HG02623 (cell line): ENCODE results near the gene PLXNA1.
A peak's percentile ranks its signal among the peaks of the same experiment; 100 is the strongest.

ENCODE experiments used
- ATAC-seq: cut with Tn5 transposase; IDR thresholded peaks from one replicate; pipeline ENCODE4 v1.9.1; 2021; ENCODE audit warnings: moderate library complexity; ENCODE audit not compliant: unreplicated experiment

The PLXNA1 gene

DNA sequence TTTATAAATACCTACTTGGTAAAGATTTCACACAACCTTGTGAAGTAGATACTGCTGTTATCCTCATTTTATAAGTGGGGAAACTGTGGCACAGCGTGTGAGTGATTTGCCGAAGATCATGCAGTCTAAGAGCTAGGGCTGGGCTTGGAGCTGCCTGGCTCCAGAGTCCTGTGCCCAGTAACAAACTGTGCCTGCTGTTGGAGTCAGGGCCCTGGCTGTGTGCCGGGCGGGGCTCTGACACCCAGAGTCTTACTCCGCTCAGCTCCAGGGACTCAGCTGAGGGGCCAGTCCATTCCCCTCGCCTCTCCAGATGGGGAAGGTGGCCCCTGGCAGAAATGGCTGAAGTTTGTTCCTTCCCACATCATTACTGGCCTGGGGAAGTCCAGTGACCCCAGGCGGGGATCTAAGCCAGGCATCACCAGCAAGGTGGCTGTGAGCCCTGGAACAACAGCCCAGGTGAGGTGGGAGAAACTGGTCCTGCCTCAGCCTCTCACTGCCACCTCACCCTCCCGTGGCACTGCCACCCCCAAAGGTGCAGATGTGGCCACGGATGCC lies 17.3 kb upstream of the PLXNA1 start:
- ATAC-seq: no peak

GRCh38 chr3:126967386-126967785 lies 15.5 kb upstream of the PLXNA1 start:
- ATAC-seq: no peak

GRCh38 chr3:126968391-126969390 lies 14.2 kb upstream of the PLXNA1 start:
- no peak for ATAC-seq

GRCh38 chr3:126969586-126969985 lies 13.3 kb upstream of the PLXNA1 start:
- no peak for ATAC-seq

DNA sequence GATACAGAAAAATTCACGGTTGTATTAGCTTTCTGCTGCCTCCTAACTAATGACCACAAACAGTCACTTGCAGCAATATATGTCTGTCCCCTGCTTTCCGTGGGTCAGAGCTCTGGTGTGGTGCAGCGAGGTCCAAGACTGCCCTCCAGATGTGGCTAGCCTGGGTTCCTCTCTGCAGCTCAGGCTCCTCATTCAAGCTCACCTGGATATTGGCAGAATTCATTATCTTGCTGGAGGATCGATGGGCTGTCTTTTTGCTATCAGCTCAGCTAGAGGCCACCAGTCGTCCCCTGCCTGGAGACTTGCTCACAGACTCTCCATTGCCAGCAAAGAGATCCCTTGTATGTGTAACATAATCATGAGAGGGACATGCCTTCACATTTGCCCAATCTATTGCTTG lies 12.8 kb upstream of the PLXNA1 start:
- ATAC-seq: no peak

DNA sequence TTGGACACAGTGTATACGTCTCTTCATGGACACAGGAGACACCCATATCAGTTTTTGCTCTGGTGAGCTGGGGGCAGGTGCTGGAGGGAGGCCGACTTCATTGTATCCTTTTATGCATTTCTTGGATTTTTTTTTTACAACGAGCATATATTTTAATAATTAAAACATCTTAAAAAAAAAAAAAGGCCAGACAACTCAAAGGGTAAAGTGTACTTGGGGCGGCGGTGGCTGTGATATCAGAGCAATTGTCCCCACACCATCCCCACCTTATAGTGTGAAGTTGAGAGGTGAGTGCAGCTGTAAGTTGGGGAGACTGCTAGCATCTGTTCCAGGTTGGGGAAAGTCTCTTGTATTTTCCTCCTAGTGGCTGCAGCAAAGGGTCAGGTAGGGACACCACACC lies 12.0 kb upstream of the PLXNA1 start:
- ATAC-seq: no peak

GRCh38 chr3:126971891-126972351 lies 11.0 kb upstream of the PLXNA1 start:
- no peak for ATAC-seq

DNA sequence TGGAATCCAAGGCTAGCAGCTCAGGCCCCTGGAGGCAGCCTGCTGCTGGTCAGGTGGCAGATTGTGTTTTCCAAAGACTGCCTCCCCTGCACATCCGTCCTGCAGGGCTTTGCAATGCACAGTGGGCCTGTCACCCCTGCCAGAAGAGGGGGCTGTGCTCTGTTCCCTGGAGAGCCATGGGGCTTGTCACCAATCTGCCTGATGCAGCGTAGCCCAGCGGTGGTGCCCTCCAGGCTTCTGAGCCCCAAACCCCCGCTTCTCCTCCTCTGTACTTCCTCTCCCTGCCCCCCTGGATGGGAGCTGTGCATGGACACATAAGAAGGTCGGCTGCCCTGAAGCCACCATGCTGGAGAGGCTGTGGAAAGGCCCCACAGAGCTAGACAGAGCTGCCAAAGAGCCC lies 10.0 kb upstream of the PLXNA1 start:
- ATAC-seq: no peak

DNA sequence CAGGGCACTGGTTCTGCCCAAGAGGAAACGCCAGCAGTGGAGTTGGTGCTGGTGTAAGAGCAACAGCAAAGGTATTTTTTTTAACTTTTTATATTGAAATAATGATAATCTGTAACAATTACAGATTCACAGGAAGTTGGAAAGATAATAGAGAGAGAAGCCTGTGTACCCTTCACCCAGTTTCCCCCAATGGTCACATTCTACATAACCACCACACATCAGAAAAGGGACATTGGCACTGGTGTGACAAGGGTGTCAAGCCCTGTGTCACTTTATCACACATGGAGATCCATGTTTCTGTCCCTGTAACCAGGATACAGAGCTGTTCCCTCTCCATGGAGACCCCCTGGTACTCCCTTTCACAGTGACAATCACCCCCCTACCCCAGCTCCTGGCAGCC lies 9.1 kb upstream of the PLXNA1 start:
- ATAC-seq: no peak

DNA sequence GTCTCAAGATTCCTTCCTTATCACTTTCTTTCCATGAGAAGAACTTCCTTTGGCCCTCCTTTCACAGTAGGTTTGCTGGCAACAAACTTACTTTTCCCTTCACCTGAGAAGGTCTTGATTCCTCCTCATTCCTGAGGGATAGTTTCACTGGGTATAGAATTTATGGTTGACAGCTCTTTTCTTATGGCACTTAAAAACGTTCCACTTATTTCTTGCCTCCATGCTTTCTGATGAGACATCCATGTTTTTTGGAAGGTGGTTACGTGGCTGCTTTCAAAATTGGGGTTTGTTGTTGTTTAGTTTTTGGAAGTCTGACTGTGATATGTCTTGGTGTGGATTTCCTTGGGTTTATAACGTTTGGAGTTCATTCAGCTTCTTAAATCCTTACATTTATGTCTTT lies 8.2 kb upstream of the PLXNA1 start:
- ATAC-seq: no peak

DNA sequence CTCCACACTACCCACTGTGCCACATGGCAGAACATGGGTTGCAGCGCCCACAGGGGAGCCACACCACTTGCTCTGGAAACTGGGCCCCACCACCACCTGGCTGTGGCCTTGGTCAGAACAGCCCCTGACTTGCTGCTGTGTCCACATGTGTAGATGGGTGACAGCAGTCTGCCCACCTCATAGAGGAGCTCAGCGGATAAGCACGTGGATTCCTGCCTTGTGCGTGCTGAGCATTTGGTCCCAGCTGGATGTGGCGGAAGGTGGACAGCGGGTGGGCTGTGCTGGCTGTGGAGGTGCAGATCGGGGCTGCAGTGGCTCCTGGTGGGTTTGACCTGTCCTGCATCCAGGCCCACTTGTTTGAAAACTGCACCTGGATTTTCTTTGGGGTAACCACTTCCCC lies 6.0 kb upstream of the PLXNA1 start:
- no peak for ATAC-seq

- ATAC-seq: no peak
These were observed 5.1 kb upstream of the PLXNA1 start for GRCh38 chr3:126977821-126978220.

DNA sequence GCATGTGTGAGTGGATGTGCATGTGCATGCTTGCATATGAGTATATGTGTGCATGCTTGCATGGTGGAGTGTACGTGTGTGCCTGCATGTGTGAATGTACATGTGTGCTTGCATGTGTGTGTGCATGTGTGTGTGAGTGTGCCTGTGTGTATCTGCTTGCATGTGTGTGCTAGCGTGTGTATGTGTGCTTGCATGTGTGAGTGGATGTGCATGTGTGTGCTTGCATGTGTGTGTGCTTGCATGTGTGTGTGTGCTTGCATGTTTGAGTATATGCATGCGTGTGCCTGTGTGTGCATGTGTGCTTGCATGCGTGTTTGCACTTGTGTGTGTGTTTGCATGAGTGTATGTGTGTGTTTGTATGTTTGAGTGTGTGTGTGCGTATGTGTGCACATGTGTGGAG lies 4.6 kb upstream of the PLXNA1 start:
- no peak for ATAC-seq

GRCh38 chr3:126979046-126979628 lies 3.8 kb upstream of the PLXNA1 start:
- ATAC-seq: no peak

DNA sequence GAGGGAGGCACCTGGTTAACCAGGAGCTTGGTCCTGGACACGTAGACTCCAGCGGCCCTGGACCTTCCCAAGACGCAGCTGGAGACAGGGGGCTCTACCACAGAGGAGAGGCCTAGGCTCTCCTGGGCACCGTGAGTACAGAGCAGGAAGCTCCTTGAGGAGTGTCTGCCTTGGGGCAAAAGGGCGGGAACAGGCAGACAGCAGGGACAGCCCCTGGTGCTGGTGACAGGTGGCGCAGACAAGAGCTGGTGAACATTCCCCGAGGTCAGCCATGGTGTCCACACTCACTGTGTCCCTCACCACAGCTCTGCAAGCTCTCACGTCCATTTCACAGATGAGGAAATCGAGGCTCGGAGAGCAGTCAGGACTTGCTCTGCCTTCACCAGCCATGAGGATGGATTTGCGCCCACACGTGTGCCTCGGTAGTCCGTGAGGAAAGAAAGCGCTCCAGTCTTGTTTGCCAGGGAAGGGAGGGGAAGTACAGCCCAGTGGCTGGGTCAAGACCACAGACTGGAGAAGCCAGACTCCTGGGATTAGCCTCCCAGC lies 2.6 kb upstream of the PLXNA1 start:
- no peak for ATAC-seq

DNA sequence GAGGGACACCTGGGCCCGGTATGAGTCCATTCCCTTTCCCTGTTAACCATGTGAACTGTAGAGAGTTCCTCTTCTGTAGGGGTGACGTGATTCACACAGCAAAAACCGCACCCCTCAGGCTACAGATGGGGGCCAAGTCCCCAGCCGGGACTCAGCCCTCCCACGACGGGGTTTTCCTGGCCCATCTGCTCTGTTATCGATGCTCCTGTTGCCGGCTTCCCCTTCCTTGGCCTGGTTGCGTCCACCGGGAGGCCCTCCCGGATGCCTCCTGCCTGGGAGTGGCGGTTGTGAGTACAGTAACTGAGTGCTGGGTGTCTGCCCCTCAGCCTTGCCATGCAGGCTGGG lies 817 bp upstream of the PLXNA1 start:
- ATAC-seq: peak; percentile 30

DNA sequence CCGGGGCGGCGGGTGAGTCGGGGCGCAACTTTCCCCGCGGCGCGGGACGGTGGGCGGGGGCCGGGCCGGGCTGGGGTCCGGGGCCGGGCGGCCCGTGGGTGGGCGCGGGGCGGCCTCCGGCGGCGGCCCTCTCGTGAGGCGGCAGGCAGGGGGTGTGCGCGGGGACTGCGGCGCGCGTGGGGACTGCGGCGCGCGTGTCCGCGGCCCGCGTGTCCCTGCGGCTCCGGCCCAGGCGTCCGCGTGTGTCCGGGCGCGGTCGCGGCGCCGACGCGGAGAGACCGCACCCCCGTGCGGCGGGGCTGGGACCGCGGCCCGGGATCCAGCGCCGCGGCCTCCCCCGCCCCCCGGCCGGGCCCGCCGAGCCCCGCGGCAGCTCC lies 349 bp downstream of the PLXNA1 start:
- peak; percentile 8 for ATAC-seq

- no peak for ATAC-seq
These were observed 907 bp downstream of the PLXNA1 start for GRCh38 chr3:126983653-126984390.

DNA sequence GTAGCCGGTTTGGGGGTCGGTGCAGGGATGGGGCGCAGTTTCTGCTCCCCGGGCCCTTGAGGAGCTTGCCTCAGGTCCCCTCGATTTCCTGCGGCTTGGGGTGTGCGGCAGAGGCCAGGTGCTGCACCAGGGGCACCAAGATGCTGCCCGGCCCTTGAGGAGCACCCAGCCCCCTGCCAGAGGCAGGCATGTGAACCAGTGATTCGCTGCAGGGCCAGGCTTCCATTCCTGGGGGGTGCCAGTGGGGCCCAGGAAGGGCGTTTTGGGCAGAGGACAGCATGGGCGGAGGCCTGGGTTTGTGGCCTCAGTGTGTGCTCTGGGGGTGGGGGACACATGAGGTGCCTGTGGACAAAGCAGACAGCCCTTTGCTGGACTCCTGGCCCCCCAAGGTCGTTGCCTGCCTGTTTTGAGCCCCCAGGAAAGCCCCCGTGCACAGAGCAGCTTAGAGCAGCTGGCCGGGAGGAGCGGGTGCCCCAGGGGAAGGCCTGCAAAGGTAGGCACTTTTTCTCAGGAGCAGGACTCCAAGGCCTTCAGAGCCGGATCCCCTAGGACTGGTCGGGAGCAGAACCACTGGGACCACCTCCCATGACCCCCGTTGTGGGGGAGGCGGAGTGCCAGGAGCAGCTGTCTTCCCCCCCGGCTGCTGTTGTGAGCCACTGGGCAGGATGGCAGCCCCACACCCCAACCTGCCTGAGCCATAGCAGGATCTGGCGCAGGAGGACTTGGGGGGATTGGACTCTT lies 1.6 kb downstream of the PLXNA1 start:
- ATAC-seq: no peak
